AG04449 (cell line): ENCODE data around the gene PTPN11.
A peak's percentile ranks its signal among the peaks of the same experiment; 100 is the strongest.
"Not testable (repeated sequence)": the region's sequence is repeated elsewhere in the genome, so short reads cannot be mapped to it uniquely, and the experiment has no call there.

Source experiments
- CTCF ChIA-PET: fragments of 350-600 bp; formaldehyde crosslinking; extraction: SDS; loops from one replicate; lab custom pipeline; 2021; ENCODE audit warnings: antibody characterized with exemption; lab: Yijun Ruan, JAX
- POLR2A ChIA-PET: fragments of 400-600, 350-600 bp; formaldehyde crosslinking; extraction: SDS; loops from one replicate; lab custom pipeline; 2020; ENCODE audit warnings: antibody characterized with exemption, inconsistent platforms; lab: Yijun Ruan, JAX
- DNase-seq: peaks from one replicate; pipeline ENCODE4 v3.0.0-alpha.2; 2010; ENCODE audit warnings: low read depth, low spot score
- H3K4me3 ChIP-seq: 2 replicates; pipeline ENCODE4 v1.5.1; 2011; ENCODE audit warnings: low read depth, mild to moderate bottlenecking, control low read depth, low read length
- TF ChIP-seq, protein P1 (sequence below): IDR thresholded peaks from one replicate; pipeline ENCODE4 v1.5.1; 2011; ENCODE audit warnings: mild to moderate bottlenecking, moderate library complexity, low read length, control low read depth, inconsistent platforms; ENCODE audit not compliant: insufficient read depth; ENCODE audit errors: missing control alignments

PTPN11 gene

DNA sequence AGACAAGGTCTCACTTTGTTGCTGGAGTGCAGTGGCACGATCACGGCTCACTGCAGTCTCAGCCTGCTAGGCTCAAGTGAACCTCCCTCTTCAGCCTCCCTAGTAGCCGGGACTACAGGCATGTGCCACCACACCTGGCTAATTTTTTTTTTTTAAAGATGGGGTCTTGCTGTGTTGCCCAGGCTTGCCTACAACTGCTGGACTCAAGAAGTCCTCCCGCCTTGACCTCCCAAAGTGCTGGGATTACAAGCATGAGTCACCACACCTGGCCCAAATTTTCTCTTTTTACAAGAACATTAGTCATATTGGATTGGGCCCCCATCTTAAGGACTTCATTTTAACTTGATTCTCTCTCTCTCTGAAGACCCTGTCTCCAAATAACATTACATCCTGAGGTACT is 29.5 kb upstream of the PTPN11 start:
- TF ChIP-seq, protein P1, sequence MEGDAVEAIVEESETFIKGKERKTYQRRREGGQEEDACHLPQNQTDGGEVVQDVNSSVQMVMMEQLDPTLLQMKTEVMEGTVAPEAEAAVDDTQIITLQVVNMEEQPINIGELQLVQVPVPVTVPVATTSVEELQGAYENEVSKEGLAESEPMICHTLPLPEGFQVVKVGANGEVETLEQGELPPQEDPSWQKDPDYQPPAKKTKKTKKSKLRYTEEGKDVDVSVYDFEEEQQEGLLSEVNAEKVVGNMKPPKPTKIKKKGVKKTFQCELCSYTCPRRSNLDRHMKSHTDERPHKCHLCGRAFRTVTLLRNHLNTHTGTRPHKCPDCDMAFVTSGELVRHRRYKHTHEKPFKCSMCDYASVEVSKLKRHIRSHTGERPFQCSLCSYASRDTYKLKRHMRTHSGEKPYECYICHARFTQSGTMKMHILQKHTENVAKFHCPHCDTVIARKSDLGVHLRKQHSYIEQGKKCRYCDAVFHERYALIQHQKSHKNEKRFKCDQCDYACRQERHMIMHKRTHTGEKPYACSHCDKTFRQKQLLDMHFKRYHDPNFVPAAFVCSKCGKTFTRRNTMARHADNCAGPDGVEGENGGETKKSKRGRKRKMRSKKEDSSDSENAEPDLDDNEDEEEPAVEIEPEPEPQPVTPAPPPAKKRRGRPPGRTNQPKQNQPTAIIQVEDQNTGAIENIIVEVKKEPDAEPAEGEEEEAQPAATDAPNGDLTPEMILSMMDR: no peak
- POLR2A ChIA-PET: no interaction called here
- no peak for DNase-seq
- CTCF ChIA-PET: interaction anchor here (1.0 to 7.6 kb wide), 2 partner anchors 193 to 444 kb away, joined by 3 to 207 read pairs; no protein-coding TSS in a partner anchor
- no peak overlapping the region for H3K4me3 ChIP-seq

- H3K4me3 ChIP-seq, POLR2A ChIA-PET, DNase-seq: not testable (repeated sequence)
- CTCF ChIA-PET: interaction anchor here (7.6 kb wide), 1 partner anchor 194 kb away, joined by 207 read pairs; no protein-coding TSS in a partner anchor
These were observed 28.7 kb upstream of the PTPN11 start for GRCh38 chr12:112389922-112390654.

DNA sequence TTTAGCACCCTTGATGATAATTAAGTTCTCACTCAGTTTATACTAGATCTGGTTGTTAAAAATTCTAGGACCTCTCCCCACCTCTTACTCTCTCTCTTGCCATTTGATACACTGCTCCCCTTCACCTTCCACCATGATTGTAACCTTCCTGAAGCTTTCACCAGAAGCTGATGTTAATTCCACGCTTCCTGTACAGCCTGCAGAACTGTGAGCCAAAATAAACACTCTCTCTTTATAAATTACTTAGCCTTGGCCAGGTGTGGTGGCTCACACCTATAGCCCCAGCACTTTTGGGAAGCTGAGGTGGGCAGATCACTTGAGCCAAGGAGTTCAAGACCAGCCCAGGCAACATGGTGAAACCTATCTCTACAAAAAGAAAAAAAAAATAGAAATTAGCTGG is 25.4 kb upstream of the PTPN11 start:
- DNase-seq: no peak
- ChIA-PET POLR2A (no interaction called here), CTCF (interaction anchor here (1.0 to 1.5 kb wide), 2 partner anchors 18 to 195 kb away, joined by 4 to 5 read pairs; no protein-coding TSS in a partner anchor)
- TF ChIP-seq, protein P1: no peak
- H3K4me3 ChIP-seq: no peak overlapping the region

DNA sequence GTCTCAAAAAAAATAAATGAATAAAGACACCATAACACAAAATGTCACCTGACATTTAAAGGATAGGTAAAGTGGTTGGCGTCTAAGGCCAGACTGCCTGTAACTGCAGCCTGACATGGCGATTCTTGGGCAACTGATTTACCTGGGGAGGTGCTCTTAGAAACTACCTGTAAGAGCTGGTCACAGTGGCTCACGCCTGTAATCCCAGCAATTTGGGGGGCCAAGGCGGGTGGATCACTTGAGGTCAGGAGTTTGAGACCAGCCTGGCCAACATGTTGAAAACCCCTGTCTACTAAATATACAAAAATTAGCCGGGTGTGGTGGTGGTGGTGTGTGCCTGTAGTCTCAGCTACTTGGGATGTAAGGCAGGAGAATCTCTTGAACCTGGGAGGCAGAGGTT is 17.7 kb upstream of the PTPN11 start:
- DNase-seq: no peak
- TF ChIP-seq, protein P1: no peak
- H3K4me3 ChIP-seq: no peak overlapping the region
- POLR2A ChIA-PET: no interaction called here
- CTCF ChIA-PET: interaction anchor here (2.1 kb wide), 1 partner anchor 203 kb away, joined by 6 read pairs; no protein-coding TSS in a partner anchor

- ChIA-PET CTCF (interaction anchor here (1.0 to 2.1 kb wide), 3 partner anchors 9 to 204 kb away, joined by 5 to 9 read pairs (median 6); no protein-coding TSS in a partner anchor), POLR2A (interaction anchor here (0.7 kb wide), 1 partner anchor 36 kb away, joined by 5 read pairs; no protein-coding TSS in a partner anchor)
- H3K4me3 ChIP-seq: no peak overlapping the region
- TF ChIP-seq, protein P1: no peak
- no peak for DNase-seq
These were observed 16.7 kb upstream of the PTPN11 start for GRCh38 chr12:112401903-112402498.

- ChIA-PET CTCF (interaction anchor here (1.1 kb wide), 1 partner anchor 209 kb away, joined by 6 read pairs; no protein-coding TSS in a partner anchor), POLR2A (no interaction called here)
- TF ChIP-seq, protein P1: no peak
- DNase-seq: no peak
- no peak overlapping the region for H3K4me3 ChIP-seq
These were observed 11.9 kb upstream of the PTPN11 start for GRCh38 chr12:112406519-112407488.

DNA sequence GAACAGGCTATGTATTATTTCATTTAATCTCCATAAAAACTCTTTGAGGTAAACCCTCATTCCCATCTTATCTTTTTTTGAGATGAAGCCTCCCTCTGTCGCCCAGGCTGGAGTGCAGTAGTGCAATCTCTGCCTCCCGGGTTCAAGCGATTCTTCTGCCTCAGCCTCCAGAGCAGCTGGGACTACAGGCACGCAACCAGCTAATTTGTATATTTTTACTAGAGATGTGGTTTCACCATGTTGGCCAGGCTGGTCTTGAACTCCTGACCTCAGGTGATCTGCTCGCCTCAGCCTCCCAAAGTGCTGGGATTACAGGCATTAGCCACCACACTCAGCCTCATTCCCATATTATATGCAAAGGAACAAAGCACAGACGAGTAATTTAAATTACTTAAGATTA is 11.1 kb upstream of the PTPN11 start:
- H3K4me3 ChIP-seq: peak overlapping the region; percentile 30
- POLR2A ChIA-PET, DNase-seq, CTCF ChIA-PET: not testable (repeated sequence)
